ENCODE results near the gene SDK2.

The SDK2 gene

DNA sequence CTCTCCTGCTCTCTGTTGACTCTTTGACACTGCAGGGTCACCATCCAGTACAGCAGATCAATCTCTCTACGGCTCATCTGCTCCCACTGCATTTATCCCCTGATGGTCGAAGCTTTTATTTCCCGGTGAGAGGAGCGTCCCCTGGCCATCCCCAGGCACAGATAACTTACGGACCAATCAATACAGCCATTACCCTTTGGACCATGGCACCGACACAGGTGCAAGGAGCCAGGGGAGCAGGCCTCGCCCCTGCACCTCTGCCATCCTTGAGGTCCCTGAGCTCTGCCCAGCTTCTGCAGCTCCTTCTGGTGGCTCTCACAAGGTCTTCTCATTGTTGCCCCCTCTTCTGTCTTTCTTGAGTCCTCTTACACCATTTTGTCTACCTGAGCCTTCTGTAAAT lies 115.6 kb downstream of the SDK2 start:
- no peak for DNase-seq

DNA sequence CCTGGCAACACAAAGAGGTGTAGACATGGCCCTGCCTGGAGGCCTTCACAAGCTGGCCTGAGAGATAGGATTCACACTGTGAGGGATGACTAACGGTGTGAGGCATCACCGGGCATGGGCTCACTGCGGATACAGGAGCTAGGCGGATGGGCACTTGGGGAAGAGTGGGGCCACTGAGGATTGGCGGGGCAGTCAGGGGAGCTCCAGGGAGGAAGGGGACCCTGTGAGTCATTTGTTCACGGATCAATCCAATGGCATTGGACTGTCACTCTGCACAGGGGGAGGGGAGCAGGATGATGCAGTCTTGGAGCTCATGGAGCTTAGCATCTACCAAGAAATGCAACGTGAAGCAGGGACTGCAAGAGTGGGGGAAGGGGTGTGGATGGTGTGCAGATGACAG lies 117.3 kb downstream of the SDK2 start:
- no peak for DNase-seq

DNA sequence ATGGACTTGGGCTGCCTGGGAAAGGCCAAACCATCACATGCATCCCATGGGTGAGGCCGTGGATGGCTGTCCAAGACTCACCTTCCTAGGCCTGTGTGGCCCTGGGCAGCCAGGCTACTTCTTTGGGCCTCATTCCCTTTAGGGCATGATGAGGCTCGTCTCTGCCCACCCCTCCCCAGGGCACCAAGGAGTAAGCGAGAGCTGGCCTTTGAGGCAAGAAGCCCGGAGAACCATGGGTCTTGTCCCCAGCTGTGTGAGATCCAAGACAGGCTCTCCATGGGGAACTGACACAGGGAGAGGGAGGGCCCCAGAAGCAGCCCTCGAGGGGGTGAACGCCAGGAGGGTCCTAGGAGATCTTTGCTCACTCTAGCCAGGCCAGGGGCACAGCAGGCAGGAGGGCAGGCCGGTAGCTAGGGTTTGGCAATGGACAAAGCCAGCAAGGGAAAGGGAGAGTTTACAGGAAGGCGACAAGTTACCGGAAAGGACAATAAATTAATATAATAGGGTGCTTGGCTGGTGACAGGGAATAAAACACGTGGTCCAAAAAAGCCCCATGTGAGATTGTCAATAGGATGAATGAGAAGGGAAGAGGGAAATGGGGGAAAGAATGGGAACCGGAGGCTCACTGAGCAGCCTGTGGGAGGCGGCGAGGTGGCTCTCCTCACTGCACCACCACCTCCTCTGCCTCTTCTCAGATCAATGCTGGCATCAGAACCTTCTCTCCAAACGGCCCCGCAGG lies 119.1 kb downstream of the SDK2 start:
- no peak for DNase-seq

DNA sequence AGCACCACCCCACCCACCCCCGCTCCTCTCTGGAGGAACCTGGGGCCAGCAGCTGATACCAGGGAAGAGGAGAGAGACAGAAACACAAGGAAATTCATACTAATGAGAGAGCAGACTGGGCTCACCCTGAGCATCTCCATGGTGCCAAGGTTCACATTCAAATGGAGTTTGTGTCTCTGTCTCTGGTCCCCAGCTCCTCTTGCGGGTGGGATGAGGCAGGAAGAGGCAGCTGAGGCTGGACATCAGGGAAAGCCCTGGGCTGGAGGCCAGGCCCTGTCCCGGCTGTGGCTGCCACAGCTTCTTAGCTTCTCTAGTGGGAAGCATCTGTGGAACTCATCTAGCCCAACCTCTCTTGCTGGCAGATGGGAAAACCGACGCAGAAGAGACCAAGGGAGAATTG lies 121.5 kb downstream of the SDK2 start:
- DNase-seq, result no peak

DNA sequence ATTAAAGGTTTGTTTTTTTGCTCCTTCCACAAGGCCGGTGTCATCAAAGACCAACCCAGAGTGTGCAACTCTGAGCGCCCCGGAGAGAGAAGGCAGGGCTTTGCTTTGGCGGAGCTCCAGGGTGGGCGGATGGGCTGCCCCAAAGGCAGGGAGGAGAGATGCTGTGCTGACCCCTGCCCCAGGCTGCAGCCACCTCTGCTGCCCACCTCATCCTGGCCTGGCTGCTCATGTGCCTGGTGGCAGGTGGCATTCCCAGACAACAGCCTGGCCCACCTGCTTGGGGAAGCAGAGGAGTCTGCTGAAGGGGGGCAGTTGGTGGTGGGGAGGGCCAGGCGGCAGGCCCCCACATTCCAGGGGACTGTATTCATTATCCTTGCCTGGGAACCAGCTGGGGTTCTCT lies 122.1 kb downstream of the SDK2 start:
- DNase-seq, result no peak

DNA sequence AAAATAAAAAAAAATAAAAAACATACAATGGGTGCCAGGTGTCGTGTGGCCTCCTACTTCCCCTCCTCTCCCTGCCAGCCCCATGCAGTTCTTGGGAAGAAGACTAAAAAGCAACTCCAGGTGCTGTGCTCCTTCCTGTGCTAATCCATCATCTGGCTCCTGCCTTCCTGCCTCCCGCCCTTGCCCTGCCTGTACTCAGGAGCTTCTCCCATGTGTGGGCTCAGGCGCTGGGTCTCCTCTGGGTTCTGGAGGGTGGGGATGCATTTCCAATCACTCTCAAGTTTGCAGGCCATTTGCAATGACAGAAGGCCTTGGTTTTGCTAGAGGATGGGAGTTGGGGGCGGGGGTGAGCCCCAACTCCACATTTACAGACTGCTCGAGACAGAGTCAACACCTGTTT lies 122.9 kb downstream of the SDK2 start:
- DNase-seq, result no peak

DNA sequence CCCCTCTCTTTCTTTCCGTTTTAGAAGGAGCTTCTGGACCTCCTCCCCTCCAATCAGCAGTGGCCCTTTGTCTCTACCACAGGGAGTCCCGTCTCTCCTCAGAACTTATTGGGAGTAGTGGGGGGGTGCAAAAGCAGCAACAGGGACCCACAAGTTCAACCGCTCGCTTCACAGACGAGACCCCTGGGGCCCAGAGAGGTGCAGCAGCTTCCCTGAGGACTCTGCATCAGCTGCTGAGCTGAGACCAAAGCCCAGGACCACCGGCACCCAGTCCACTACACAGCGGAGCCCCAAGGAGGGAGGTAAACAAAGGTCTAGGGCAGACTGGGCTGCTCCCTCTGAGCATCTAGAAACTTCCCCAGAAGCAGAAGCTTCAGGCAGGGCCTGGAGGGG lies 123.9 kb downstream of the SDK2 start:
- DNase-seq, result no peak

DNA sequence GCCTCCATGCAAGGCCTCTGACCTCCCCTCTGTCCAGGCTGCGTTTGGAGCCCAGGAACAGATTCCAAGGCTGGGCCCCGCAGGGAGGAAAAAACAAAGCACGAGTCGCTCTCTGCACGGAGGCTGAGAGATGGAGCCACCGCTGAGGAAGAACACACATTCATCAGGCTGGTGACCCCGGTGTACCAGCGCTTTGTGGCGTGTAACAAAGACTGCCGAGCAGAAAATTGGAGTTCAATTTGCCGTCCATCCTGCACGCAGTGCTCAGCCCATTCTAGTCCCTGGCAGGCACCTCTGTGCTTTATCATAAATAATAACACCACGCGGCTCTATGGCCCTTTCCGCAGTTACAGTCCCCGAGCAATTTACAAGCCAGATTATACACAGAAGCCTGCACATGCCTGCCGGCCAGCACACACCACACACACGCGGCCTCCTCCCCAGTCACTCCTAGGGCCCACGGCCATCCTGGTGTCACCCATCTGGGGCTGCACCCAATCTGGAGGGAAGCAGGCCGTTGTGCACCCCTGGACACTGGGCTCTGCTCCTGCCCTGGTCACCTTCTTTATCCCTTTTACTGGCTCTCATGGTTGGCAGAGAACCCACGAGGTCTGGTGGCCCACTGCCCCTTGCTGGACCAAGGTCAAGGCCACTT lies 124.4 kb downstream of the SDK2 start:
- no peak for DNase-seq

DNA sequence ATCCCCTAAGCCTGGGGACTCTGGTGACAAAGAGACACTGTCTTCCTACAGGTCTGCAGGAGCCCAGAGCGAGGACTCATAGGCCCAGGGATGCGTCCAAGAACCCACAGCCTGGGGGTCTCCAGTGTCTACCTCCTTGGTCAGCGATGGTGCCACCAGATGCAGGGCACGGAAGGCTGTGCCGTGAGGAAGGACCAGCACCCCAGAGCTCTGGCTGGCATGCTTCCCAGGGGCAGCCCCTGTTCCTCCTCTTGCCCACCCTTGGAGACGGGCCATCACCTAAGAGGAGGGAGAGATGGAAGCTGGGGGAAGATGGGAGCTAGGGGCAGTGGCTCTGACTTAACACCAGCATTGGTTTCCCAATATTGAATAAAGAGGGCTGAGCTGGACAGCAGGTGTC lies 125.2 kb downstream of the SDK2 start:
- DNase-seq, result no peak

DNA sequence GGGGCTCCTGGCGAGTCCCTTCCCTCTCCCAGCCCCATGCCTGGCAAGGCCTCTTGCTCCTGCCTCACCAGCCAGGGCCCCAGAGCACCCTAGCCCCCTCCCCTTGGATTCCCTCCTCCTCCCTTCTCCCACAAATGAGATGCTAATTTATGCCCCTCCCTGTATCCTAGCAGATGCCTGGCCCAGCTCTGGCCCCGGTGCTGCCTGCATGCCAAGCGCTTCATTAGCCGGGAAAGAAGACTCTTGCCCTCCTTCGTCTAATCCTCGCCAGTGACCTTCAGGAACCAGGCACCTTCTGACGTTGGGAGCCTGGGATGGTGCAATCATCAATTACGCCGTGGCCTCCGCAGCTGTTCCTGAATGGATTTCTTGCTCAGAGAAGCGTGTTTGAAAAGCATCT lies 127.8 kb downstream of the SDK2 start:
- DNase-seq, result no peak

DNA sequence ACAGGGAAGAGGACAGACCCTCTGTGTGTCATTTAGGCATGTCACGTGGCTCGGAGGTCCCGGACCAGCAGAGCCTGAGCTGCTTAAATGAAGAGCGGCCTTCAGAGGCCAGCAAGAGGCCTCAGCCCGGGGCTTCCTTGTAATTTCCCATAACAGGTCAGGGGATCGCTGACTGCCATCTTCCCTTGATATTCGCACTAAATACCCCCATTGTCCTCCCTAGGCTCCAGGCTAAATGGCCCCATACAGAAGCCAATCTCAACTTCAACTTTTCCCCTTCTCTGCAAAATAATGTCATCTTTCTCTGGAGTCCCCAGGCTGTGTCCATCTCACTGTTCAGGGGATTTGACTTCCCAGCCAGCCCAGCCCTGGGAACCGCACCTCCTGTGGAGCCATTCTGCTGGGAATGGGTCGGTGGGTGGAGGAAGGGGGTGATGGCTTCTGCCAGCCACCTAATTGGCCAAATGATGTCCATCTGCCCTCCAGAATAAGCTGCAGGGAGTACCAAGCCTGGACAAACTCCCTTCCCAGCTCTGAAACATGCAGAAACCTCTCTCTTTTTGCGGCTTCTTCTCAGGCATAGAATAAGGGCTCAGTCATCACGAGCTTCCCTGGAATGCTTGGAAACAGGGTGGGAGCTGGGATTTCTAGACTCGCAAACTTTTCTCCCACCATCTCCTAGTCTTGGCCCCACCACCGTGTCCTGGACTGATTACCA lies 129.9 kb downstream of the SDK2 start:
- DNase-seq, result no peak

DNA sequence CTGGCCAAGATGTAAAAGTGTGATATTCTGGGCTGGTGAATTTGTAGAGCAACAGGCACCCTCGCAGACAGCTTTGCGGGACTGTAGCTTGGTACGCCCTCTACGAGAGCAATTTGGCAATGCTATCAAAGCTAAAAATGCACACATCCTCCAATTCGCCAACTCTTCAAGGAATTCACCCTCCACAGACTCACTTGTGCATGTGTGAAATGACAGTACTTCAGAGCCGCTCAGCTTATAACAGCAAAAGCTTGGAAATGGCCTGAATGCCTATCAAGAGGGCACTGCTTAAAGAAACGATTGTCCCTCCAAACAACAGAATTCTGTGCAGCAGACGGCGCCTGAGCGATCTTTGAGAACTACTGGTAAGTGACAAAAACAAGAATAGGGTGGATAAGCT lies 130.8 kb downstream of the SDK2 start:
- no peak for DNase-seq

DNA sequence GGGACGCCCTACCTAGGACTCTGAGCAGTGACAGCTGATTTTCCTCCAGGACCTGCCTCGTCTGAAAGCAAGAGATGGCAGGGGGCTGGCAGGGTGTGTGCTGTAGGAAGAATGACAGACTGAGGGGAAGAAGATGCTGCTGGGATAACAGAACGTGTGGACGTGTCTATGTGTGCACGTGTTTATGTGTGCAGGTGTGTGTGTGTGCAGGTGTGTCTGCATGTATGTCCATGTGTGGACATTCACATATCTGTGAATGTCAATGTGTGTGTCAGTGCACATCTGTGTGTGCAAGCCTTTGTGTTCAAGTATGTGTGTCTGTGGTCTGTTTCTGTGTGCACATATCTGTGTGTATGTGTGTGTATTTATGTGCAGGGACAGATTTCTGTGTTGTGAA lies 132.5 kb downstream of the SDK2 start:
- no peak for DNase-seq

DNA sequence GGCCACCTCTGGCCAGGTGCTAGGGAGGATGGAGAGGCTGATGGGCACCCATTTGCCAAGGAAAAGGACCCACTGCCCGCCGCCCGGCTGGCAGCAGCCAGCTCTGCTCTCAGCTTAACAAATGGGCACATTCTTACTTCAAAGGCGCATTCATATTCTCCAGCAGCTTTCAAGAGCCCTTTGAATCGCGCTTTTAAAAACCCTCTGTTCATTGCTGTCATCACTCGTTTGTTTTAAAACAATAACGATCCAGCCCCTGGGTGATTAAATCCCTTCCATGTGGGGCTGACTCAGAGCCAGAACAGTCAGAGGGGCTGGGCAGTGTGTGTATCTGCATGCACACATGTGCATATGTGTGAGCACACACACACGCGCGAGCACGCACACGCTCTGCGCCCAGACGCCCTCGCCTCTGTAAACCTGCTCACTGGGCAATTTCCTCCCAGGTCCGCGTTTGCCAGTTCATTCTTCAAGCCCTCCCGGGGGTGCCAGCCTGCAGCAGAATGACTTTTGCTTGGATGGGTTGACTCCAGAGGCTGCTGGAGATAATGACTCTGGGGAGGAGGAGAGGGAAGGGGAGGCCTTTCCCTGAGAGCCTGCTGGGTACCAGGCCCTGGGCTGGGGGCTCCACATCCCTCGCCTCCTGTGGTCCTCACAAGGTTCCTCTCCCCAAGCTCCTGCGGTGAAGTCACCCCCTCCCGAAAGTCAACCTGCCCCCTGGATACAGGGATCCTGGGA lies 133.1 kb downstream of the SDK2 start:
- DNase-seq, result no peak

DNA sequence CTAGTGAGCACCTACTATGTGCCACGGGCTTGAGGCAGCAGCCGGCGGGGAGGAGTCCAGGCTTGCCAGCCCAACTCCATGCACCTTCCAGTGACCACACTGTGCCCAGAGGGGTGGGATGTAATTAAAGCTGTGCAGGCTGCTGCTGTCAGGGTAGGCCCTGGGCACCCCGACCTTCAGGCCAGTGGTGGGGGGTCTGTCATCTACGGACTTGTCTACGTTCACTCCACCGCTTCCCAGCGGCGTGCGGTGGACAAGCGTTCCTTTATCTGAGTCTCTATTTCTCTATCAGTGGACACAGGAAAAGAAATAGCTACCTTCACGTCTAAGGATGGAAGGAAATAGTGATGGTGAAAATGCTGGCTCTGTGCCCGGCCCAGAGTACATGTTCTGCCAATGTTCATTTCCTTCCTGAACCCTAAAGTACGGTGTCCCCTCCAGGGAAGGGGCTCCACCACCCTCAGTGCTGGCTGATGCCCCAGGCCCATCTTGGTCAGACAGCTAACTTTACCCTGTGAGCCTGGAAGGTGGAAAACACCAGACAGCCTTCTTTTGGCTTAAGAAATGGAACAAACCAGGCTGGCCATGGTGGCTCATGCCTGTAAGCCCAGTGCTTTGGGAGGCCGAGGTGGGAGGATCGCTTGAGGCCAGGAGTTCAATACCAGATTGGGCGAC lies 135.2 kb downstream of the SDK2 start:
- no peak for DNase-seq

DNA sequence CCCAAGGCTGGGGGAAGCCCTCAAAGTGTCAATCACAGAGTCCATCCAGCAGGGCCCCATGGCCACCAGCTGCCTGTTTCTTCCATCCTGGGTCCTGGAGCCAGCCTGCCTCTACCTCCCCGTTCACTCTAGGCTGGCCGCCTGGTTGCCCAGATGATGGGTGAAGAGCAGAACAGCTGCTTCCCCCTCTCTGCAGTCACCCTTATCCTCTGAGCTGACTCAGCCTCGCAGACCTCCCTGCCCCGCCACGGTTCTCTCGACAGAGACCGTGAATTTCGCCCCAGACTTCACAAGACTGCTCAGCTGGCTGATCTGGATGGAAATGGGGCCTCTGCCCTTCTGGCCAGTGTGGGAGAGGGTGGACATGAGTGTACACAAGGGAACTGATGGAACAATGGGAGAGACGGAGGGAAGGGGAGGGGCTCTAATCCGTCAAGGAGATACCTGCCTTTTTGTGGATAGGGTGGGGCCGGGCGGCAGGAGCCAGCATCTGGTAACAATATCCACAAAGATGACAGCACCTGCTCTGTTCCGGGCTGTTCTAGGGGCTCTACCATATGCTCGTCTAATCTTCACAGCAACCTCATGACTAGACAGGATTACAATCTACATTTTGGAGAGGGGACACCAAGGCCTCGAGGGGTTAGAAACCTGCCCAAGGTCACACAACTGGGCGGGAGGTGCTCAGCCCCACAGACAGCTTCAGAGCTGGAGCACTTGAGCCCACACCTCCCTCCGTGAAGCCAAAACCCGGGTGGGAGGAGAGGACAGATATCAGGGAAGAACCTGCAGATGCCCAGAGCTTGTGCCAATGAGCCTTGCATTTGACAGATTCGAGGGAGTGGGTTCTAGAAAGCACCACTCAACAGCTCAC lies 136.0 kb downstream of the SDK2 start:
- DNase-seq, result no peak

DNA sequence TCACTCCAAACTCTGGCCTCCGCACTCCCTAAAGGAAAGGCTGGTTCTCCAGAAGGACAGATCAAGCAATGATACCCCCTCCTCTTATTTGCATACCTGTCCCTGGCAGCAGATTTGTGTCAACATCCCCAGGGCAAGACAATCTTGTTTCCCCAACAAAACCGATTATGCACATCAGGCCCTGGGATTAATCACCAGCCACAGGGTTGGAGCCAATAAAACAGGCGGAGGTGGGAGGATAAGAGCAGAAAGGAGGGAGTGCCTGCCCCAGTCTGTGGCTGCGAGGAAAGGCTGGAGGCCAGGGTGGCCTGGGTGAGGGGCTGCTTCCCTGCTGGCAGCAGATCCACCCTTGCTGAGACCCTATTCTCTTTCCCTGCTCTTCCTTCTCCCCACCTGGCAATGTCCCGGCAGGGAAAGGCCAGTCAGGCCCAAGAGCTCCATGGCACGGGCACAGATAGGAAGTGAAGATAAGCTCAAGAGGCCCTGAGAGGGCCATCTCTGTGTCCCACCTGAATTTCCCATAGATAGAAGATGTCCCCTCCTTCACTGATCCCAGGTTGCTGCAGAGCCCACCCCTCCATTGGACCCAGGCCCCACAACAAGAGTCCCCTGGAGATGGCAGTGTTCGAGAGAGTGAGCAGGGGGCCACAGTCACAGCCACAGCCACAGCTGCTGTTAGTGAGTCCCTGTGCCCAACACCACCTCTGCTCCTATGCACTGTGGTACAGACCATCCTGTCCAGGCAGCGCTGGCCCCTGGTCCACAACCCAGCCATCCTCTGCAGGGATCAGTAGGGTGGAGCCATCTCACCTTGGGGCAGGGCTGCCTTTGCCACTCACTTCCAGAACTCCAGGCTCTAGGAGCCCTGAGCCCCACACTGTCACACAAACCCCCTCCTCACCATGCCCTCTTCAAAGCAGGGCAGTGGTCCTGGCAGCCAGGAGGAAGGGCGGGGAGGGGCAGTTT lies 137.5 kb downstream of the SDK2 start:
- DNase-seq, result no peak

DNA sequence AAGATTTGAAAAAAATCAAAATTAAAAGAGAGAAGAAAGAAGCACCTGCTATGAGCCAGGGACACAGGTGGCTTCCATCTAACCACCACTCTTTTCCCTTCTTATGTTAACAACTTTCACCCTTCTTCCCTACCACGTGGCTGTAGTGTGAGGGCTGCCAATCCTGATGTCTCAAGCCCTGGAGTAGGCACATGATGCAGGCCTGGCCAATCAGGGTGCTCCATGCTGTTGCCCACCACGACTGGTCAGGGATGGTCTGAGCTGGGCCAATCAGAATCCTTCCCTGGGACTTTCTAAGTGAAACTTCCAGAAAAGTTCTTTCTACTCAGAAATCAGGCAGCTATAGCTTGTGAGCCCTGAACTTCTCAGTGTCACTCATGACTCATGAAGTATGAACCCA lies 140.7 kb downstream of the SDK2 start:
- DNase-seq, result no peak

DNA sequence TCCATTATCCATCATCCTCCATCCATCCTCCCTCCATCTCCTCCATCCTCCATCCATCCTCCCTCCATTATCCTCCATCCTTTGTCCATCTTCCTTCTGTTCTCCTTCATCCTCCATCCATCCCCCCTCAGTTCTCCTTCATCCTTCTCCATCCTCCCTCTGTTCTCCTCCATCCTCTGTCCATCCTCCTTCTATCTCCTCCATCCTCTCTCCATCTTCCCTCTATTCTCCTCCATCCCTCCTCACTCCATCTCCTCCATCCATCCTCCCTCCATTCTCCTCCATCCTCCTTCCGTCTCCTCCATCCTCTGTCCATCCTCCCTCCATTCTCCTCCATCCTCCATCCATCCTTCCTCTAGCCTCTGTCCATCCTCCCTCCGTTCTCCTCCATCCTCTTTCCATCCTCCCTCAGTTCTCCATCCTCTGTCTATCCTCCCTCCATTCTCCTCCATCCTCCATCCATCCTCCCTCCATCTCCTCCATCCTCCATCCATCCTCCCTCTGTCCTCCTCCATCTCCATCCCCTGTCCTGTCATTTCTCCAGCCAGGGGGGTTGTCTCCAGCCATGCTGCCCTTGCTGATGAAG lies 143.7 kb downstream of the SDK2 start:
- no peak for DNase-seq

DNA sequence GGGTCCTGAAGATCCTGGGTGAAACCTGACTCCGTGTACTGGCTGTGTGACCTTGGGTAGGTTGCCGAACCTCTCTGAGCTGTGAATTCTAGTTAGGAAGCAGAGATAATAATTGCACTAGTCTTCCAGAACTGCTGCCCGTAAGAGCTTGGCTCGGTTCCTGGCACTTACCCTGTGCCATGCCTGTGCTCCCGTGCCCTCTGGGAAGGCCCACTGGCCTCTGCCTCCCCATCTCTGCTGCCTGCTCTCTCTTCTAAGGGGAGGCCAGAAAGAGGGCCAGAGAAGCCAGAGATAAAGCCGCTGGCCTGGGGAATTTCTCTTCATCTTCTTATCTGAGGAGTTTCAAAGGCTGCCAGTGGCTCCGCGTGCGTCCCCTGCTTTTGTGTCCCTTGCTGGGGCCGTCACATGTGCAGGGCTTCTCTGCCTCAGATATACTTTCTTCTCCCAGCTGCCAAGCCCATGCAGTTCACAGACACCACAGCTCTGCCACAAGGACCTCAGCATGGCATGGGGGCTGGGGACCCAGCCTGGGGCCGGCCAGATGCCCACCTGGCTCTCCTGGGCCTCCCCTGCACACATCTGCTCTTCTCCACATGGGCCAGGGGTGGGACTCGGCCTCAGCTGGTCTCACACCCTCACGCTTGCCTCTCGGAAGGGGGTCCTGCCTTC lies 145.2 kb downstream of the SDK2 start:
- DNase-seq, result no peak

All from SHP77 treated with DMSO at 0.1 percent for 48 hours (cell line).